COR-L47 (cell line): ENCODE measurements around the gene FAM131A.

ENCODE experiments used
- DNase-seq: peaks from one replicate; lab custom pipeline; 2025; lab: John Stamatoyannopoulos, UW

The FAM131A gene

GRCh38 chr3:184316792-184317191, 20.6 kb upstream of the FAM131A start:
- DNase-seq: no peak

GRCh38 chr3:184317201-184317600, 20.2 kb upstream of the FAM131A start:
- no peak for DNase-seq

GRCh38 chr3:184320104-184320445, 17.3 kb upstream of the FAM131A start:
- peak; percentile 74 for DNase-seq

GRCh38 chr3:184321666-184322065, 15.7 kb upstream of the FAM131A start:
- DNase-seq: no peak

- no peak for DNase-seq
Measured at GRCh38 chr3:184322731-184323487, 14.5 kb upstream of the FAM131A start.

GRCh38 chr3:184323696-184324095, 13.7 kb upstream of the FAM131A start:
- DNase-seq: no peak

- DNase-seq: no peak
Measured at GRCh38 chr3:184325269-184325668, 12.1 kb upstream of the FAM131A start.

GRCh38 chr3:184325715-184326369, 11.6 kb upstream of the FAM131A start:
- no peak for DNase-seq

GRCh38 chr3:184327171-184327570, 10.2 kb upstream of the FAM131A start:
- no peak for DNase-seq

GRCh38 chr3:184328516-184328915, 8.9 kb upstream of the FAM131A start:
- no peak for DNase-seq

GRCh38 chr3:184332370-184333090, 4.9 kb upstream of the FAM131A start:
- no peak for DNase-seq

GRCh38 chr3:184333190-184333589, 4.2 kb upstream of the FAM131A start:
- DNase-seq: no peak

GRCh38 chr3:184333700-184334099, 3.7 kb upstream of the FAM131A start:
- no peak for DNase-seq

GRCh38 chr3:184334470-184335158, 2.8 kb upstream of the FAM131A start:
- DNase-seq: no peak

- no peak for DNase-seq
Measured at GRCh38 chr3:184335291-184335660, 2.1 kb upstream of the FAM131A start.

GRCh38 chr3:184335661-184336546, 1.5 kb upstream of the FAM131A start:
- DNase-seq: peak; percentile 87

GRCh38 chr3:184336547-184337398, 627 bp upstream of the FAM131A start:
- peak; percentile 10 for DNase-seq

- no peak for DNase-seq
Measured at GRCh38 chr3:184337981-184338380, 581 bp downstream of the FAM131A start.

GRCh38 chr3:184338511-184338945, 1.1 kb downstream of the FAM131A start:
- DNase-seq: peak; percentile 98

GRCh38 chr3:184339001-184339400, 1.6 kb downstream of the FAM131A start:
- peak; percentile 68 for DNase-seq
